Esophagus muscularis mucosa (tissue), 4 donors: ENCODE measurements around the gene MAST4. TPM values are rescaled to one million over a fixed set of nuclear protein-coding genes. Genes with fewer than 3 reads are reported as not detected.

Experiments used
- DNase-seq: peaks from one replicate; pipeline ENCODE4 v3.0.0-alpha.2; 2017; ENCODE audit errors: extremely low spot score
- H3K27ac ChIP-seq, 4 donors: fragments of 200-600 bp; sonication (generic); replicated peaks in 1 of 4; 1 replicate in 3 of 4; 2 replicates in 1 of 4; pipeline ENCODE4 v1.5.1; 2016 to 2019; ENCODE audit warnings: mild to moderate bottlenecking in 1 of 4
- H3K27me3 ChIP-seq, 4 donors: fragments of 200-600 bp; sonication (generic); one replicate each; pipeline versions ENCODE4 v1.5.1 to v1.6.0; 2016 to 2019
- H3K36me3 ChIP-seq, 4 donors: fragments of 200-600 bp; sonication (generic); one replicate each; pipeline ENCODE4 v1.5.1; 2016 to 2019
- H3K4me1 ChIP-seq, 4 donors: fragments of 200-600 bp; sonication (generic); one replicate each; pipeline ENCODE4 v1.5.1; 2016 to 2019
- H3K4me3 ChIP-seq, 4 donors: fragments of 200-600 bp; sonication (generic); 1 replicate in 2 of 4; 2 replicates in 2 of 4; pipeline ENCODE4 v1.5.1; 2016 to 2019; ENCODE audit warnings: mild to moderate bottlenecking in 4 of 4, moderate library complexity in 1 of 4
- H3K9me3 ChIP-seq, 4 donors: fragments of 200-600 bp; sonication (generic); 1 replicate in 3 of 4; 2 replicates in 1 of 4; pipeline ENCODE4 v1.5.1; 2016 to 2019
- EP300 ChIP-seq: sonication (generic); formaldehyde crosslinking; IDR thresholded peaks from one replicate; pipeline ENCODE4 v1.6.1; 2017; ENCODE audit warnings: antibody characterized with exemption
- POLR2A ChIP-seq: fragments of 450-650 bp; IDR thresholded peaks from one replicate; pipeline ENCODE4 v1.6.1; 2017; ENCODE audit warnings: antibody characterized with exemption, moderate library complexity, mild to moderate bottlenecking, low read depth
- POLR2AphosphoS5 ChIP-seq, 2 donors: sonication (generic); formaldehyde crosslinking; IDR thresholded peaks; one replicate each; pipeline ENCODE4 v1.6.1; 2017; ENCODE audit warnings: antibody characterized with exemption in 2 of 2
- WGBS: methylation state at CpG from one replicate; pipeline ENCODE4 v1.1.5; 2018; 5-methylcytosine and 5-hydroxymethylcytosine counted together
- intact Hi-C: fragments of 100-400 bp; cut with DNase I; formaldehyde crosslinking; loops from one replicate; pipeline ENCODE4 v1.15.1; 2023
- total RNA-seq, 4 donors: library from RNA; depleted of rRNA; stranded (reverse); fragments of >200 nt; gene quantifications; one replicate each; pipeline versions ENCODE4 v1.1.0 to v1.2.1, GENCODE V29; 2016
- TF ChIP-seq, protein P1 (sequence below), 3 experiments: fragments of 200-600 bp in 2 of 3; fragments of 450-650 bp in 1 of 3; sonication (generic) in 2 of 3; IDR thresholded peaks; one replicate each; pipeline ENCODE4 v1.5.1; 2017 to 2019; ENCODE audit warnings: antibody characterized with exemption in 3 of 3, mild to moderate bottlenecking in 2 of 3, moderate library complexity in 1 of 3

The MAST4 gene
- total RNA-seq, 4 donors from 2014 or later, result 26.2 to 39.7 (median 35.8) TPM

DNA sequence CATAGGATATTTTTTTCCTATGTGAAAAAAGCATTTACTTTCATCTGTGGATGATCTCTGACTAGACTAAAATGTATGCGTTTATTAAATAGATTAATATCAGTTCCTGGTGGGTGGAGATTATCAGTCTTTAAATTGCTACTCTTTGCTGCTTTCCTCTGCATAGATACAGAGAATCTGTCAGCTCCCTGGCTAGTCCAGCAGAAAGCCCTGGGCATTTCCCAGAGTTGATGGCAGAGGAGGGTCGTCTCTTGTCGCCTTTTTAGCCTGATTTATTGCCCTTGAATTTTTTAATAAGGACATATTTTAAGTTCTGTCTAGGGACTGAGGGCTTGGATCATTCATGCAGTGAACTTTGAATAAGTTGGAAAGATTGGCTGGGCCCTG is 434.9 kb downstream of the MAST4 start:
- no peak overlapping the region for H3K4me3 ChIP-seq
- H3K27me3 ChIP-seq, result no peaks in the 10 kb centered on the region
- no peak for DNase-seq
- H3K36me3 ChIP-seq, result no peaks in the 10 kb centered on the region
- H3K27ac ChIP-seq, result peak overlapping the region; percentile 10 to 67 (median 60)
- WGBS, result 40% methylated on average over 3 of the region's 3 CpGs
- intact Hi-C loops, result no loop called here
- H3K9me3 ChIP-seq, result no peaks in the 10 kb centered on the region
- H3K4me1 ChIP-seq, result peaks cover 39 to 85% (median 64%) of the 10 kb centered on the region in 4 donors
- TF ChIP-seq POLR2AphosphoS5 (IDR thresholded peaks at IDR 0.05) (no peak), POLR2A (no peak), EP300 (no peak)
- TF ChIP-seq, protein P1, sequence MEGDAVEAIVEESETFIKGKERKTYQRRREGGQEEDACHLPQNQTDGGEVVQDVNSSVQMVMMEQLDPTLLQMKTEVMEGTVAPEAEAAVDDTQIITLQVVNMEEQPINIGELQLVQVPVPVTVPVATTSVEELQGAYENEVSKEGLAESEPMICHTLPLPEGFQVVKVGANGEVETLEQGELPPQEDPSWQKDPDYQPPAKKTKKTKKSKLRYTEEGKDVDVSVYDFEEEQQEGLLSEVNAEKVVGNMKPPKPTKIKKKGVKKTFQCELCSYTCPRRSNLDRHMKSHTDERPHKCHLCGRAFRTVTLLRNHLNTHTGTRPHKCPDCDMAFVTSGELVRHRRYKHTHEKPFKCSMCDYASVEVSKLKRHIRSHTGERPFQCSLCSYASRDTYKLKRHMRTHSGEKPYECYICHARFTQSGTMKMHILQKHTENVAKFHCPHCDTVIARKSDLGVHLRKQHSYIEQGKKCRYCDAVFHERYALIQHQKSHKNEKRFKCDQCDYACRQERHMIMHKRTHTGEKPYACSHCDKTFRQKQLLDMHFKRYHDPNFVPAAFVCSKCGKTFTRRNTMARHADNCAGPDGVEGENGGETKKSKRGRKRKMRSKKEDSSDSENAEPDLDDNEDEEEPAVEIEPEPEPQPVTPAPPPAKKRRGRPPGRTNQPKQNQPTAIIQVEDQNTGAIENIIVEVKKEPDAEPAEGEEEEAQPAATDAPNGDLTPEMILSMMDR (IDR thresholded peaks at IDR 0.05), result no peak

DNA sequence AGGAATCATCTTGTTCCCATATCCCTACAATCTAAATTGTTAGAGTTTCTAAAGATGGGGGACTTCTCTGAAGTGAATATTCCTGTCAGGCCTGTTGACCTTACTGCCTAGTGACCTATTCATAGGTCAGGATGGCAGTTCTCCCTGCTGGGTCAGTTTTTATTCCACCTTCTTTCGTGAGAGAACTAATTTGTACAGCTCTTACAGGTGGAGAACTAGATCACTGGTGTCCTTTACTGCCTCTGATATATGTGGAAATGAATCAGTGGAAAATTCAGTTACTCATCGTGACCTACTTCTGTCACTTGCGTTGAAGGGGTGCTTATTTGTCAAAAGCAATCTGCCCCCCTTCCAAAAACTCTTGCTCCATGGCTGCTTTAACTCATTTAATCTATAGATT is 435.5 kb downstream of the MAST4 start:
- H3K9me3 ChIP-seq, result no peaks in the 10 kb centered on the region
- H3K27me3 ChIP-seq, result no peaks in the 10 kb centered on the region
- 32% methylated on average over 3 of the region's 3 CpGs for WGBS
- intact Hi-C loops, result no loop called here
- no peaks in the 10 kb centered on the region for H3K36me3 ChIP-seq
- H3K4me1 ChIP-seq, result peaks cover 38 to 86% (median 65%) of the 10 kb centered on the region in 4 donors
- H3K4me3 ChIP-seq, result no peak overlapping the region
- H3K27ac ChIP-seq, result peak overlapping the region; percentile 10 to 67 (median 60)
- no peak for DNase-seq
- peak in 1 of 2 donors; percentile 39 for TF ChIP-seq POLR2AphosphoS5 (IDR thresholded peaks at IDR 0.05)
- TF ChIP-seq POLR2A, result no peak

DNA sequence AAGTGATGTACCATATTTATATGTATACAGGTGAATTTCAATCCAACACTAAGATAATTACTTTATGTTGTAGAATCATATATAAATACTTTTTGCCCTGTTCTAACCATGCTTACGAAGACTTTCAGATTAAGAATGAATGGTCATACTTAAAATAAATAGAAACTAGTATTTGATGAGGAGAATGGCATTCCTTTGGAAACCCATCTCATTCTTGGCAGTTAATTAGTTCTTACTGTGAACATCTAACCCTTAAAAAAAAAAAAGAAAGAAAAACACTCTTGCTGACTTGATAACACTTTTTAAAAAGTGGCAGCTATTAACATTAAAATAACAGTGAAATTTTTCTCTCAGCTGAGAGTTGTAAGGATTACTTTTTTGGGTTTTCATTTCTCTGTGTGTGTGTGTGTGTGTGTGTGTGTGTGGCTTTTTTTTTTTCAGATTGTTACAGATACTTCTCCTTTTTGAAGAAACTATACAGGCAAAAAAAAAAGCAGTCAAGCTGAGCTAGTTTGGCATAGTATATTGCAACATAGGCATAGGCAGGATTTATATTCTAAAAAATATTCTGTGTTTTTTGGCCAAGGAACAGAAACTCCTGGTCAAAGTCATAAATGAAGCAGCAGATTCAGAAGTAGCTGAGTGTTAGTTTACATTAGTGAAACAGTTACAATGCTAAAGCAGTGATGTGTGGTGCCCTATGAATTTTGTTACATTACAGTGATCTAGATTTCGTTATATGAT is 436.9 kb downstream of the MAST4 start:
- no peaks in the 10 kb centered on the region for H3K9me3 ChIP-seq
- no peak for DNase-seq
- peak overlapping the region; percentile 16 to 67 (median 60) for H3K27ac ChIP-seq
- no peak for TF ChIP-seq POLR2A
- no peak for TF ChIP-seq EP300
- no peak for TF ChIP-seq POLR2AphosphoS5 (IDR thresholded peaks at IDR 0.05)
- TF ChIP-seq, protein P1 (IDR thresholded peaks at IDR 0.05), result no peak
- no peak overlapping the region for H3K4me3 ChIP-seq
- intact Hi-C loops, result no loop called here
- peaks cover 52 to 90% (median 78%) of the 10 kb centered on the region in 4 donors for H3K4me1 ChIP-seq
- H3K27me3 ChIP-seq, result no peaks in the 10 kb centered on the region
- H3K36me3 ChIP-seq, result no peaks in the 10 kb centered on the region
- WGBS, result 52% methylated on average over 2 of the region's 2 CpGs

DNA sequence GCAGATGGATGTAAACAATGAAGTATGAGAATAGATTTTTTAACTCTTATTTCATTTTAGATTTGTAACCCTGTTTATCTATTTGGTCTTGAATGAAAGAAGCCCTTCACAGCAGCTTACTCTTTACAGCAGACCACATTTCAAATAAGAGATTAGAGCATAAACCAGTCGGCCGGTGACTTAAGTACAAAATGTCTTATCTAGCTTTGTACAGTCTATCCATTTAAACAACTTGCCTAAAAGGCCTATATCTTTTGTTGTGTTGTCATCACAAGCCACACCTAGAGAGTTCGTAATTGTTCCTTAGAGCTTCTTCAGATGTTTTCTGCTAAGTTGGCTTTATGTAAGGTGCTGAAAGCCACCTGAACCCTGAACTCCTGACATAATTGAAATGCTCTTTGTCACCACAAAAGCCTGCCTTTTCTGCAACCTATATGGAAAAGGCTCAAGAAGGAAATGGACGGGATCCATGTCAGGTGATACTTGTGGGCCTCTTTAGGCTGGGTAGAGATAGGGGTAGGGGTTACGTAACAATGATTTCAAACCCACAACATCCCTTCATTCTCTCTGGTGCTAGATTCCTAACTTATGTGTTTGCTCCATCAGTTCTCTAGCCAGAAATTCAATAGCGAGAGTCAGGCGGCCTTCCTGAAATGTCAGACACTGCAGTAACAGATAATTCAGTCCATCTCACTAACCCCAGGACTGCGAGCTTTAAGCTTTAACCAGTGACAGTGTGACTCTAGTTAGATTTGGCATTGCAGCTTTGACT is 437.9 kb downstream of the MAST4 start:
- Histone ChIP-seq H3K4me1 (peaks cover 61 to 93% (median 85%) of the 10 kb centered on the region in 4 donors), H3K27me3 (no peaks in the 10 kb centered on the region), H3K4me3 (no peak overlapping the region), H3K27ac (peak overlapping the region; percentile 23 to 67 (median 60)), H3K9me3 (no peaks in the 10 kb centered on the region), H3K36me3 (no peaks in the 10 kb centered on the region)
- TF ChIP-seq EP300, result no peak
- TF ChIP-seq POLR2A, result no peak
- TF ChIP-seq POLR2AphosphoS5 (IDR thresholded peaks at IDR 0.05), result no peak
- intact Hi-C loops, result no loop called here
- no peak for DNase-seq
- 61% methylated on average over 8 of the region's 8 CpGs for WGBS

DNA sequence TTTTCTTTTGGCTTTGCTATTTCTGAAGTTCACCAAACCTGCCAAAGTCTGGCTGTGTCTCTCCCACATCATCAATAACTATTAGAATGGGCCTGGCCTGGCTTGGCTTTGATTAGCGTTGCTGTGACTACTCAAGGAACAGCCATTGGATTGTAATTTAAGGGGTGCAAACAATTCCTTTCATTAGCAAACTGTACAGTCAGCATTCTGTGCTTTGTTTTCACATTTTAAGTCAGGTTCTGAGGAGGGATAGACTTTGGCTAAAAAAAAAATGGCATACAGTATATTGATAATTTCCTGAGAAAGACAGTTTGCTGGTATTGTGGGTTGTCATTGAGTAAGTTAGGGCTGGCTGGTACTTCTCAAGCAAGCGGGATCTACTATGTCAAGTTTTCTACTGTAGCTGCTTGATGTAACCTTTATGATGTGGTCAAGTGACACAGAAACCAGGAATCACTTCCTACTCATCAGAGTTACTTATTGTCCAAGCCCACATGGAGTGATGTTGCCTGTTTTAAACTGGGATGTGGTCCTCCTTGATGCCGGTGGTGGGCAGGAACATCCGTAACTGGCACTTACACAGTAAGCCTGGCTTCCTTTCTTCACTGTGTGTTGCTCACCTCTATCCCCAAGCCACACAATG is 439.0 kb downstream of the MAST4 start:
- no peaks in the 10 kb centered on the region for H3K9me3 ChIP-seq
- no peaks in the 10 kb centered on the region for H3K36me3 ChIP-seq
- WGBS, result 91% methylated on average over 4 of the region's 4 CpGs
- intact Hi-C loops, result no loop called here
- H3K27me3 ChIP-seq, result no peaks in the 10 kb centered on the region
- peaks cover 69 to 93% (median 89%) of the 10 kb centered on the region in 4 donors for H3K4me1 ChIP-seq
- TF ChIP-seq EP300, result no peak
- TF ChIP-seq POLR2A, result no peak
- no peak for DNase-seq
- H3K4me3 ChIP-seq, result no peak overlapping the region
- H3K27ac ChIP-seq, result peak overlapping the region in 1 of 4 donors; percentile 67

DNA sequence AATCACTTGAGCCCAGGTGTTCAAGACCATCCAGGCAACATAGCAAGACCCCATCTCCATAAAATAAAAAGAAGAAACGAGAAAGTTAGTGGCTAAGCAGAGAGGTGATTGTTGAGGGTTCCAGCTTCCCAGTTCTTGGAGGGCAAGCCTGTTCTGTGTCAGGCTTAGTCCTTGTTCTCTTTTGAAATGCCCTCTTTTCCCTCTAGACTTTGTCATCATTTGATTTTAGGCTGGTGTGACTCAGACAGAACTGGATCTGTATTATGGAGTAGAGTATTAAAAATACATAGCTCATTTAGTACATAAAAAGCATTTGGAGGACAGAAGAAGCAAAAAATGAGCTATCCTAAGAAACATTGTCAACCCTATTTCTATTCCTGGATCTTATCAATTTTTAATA is 441.0 kb downstream of the MAST4 start:
- Histone ChIP-seq H3K4me3 (no peak overlapping the region), H3K9me3 (no peaks in the 10 kb centered on the region), H3K27me3 (no peaks in the 10 kb centered on the region), H3K4me1 (peaks cover 61 to 76% (median 72%) of the 10 kb centered on the region in 4 donors), H3K36me3 (no peaks in the 10 kb centered on the region), H3K27ac (peak overlapping the region in 1 of 4 donors; percentile 3)
- TF ChIP-seq EP300, result no peak
- TF ChIP-seq, protein P1 (IDR thresholded peaks at IDR 0.05), result no peak
- no peak for TF ChIP-seq POLR2A
- TF ChIP-seq POLR2AphosphoS5 (IDR thresholded peaks at IDR 0.05), result no peak
- WGBS, result 83% methylated on average over 1 of the region's 1 CpG
- DNase-seq, result no peak
- intact Hi-C loops, result no loop called here
